IPS-20b (cell line): Measurements from ENCODE around the gene GOLGA6L2.
"Not testable (repeated sequence)": the region's sequence is repeated elsewhere in the genome, so short reads cannot be mapped to it uniquely, and the experiment has no call there.

ENCODE experiments used
- H3K27ac ChIP-seq: one replicate; pipeline ENCODE4 v1.5.1; 2013; ENCODE audit warnings: low read length
- H3K27me3 ChIP-seq: 2 replicates; pipeline ENCODE4 v1.6.1; 2013; ENCODE audit warnings: mild to moderate bottlenecking, low read length, inconsistent platforms; ENCODE audit not compliant: insufficient read depth
- H3K36me3 ChIP-seq: 2 replicates; pipeline ENCODE4 v1.6.1; 2013; ENCODE audit warnings: low read depth, mild to moderate bottlenecking, inconsistent platforms, low read length, moderate library complexity; ENCODE audit not compliant: insufficient read depth
- H3K4me1 ChIP-seq: 2 replicates; pipeline ENCODE4 v1.6.1; 2013; ENCODE audit warnings: mild to moderate bottlenecking, control low read depth, inconsistent platforms, low read length, moderate library complexity; ENCODE audit not compliant: insufficient read depth
- H3K4me3 ChIP-seq: 2 replicates; pipeline ENCODE4 v1.5.1; 2013; ENCODE audit warnings: mild to moderate bottlenecking, low read length, inconsistent platforms
- H3K9ac ChIP-seq: 2 replicates; pipeline ENCODE4 v1.6.1; 2013; ENCODE audit warnings: low read depth, mild to moderate bottlenecking, inconsistent platforms, low read length, moderate library complexity
- H3K9me3 ChIP-seq: 2 replicates; pipeline ENCODE4 v1.6.1; 2013; ENCODE audit warnings: mild to moderate bottlenecking, low read depth, low read length, inconsistent platforms; ENCODE audit not compliant: insufficient read depth

Gene GOLGA6L2

GRCh38 chr15:23422946-23423708 is 23.9 kb downstream of the GOLGA6L2 start:
- Histone ChIP-seq H3K4me1 (no peaks in the 10 kb centered on the region), H3K9me3 (no peaks in the 10 kb centered on the region), H3K9ac (no peak overlapping the region), H3K36me3 (no peaks in the 10 kb centered on the region), H3K27me3 (no peaks in the 10 kb centered on the region), H3K27ac (no peak overlapping the region), H3K4me3 (no peak overlapping the region)

- Histone ChIP-seq H3K27me3 (no peaks in the 10 kb centered on the region), H3K9ac (no peak overlapping the region), H3K36me3 (no peaks in the 10 kb centered on the region), H3K27ac (no peak overlapping the region), H3K4me3 (no peak overlapping the region), H3K4me1 (no peaks in the 10 kb centered on the region), H3K9me3 (no peaks in the 10 kb centered on the region)
These were observed 24.7 kb downstream of the GOLGA6L2 start for GRCh38 chr15:23422099-23422945.

- H3K4me1 ChIP-seq = no peaks in the 10 kb centered on the region
- no peaks in the 10 kb centered on the region for H3K27me3 ChIP-seq
- no peaks in the 10 kb centered on the region for H3K9me3 ChIP-seq
- H3K4me3 ChIP-seq = no peak overlapping the region
- H3K36me3 ChIP-seq = no peaks in the 10 kb centered on the region
- no peak overlapping the region for H3K27ac ChIP-seq
- no peak overlapping the region for H3K9ac ChIP-seq
These were observed 26.1 kb downstream of the GOLGA6L2 start for GRCh38 chr15:23420806-23421575.

GRCh38 chr15:23416349-23417276 is 30.4 kb downstream of the GOLGA6L2 start:
- Histone ChIP-seq H3K9ac (no peak overlapping the region), H3K36me3 (no peaks in the 10 kb centered on the region), H3K9me3 (no peaks in the 10 kb centered on the region), H3K4me1 (no peaks in the 10 kb centered on the region), H3K27me3 (no peaks in the 10 kb centered on the region), H3K4me3 (no peak overlapping the region), H3K27ac (no peak overlapping the region)

GRCh38 chr15:23415866-23416265 is 31.2 kb downstream of the GOLGA6L2 start:
- H3K27me3 ChIP-seq, H3K36me3 ChIP-seq, H3K9me3 ChIP-seq, H3K4me3 ChIP-seq, H3K9ac ChIP-seq, H3K27ac ChIP-seq, H3K4me1 ChIP-seq: not testable (repeated sequence)

- no peaks in the 10 kb centered on the region for H3K27me3 ChIP-seq
- no peaks in the 10 kb centered on the region for H3K4me1 ChIP-seq
- no peak overlapping the region for H3K27ac ChIP-seq
- no peak overlapping the region for H3K4me3 ChIP-seq
- H3K9ac ChIP-seq = no peak overlapping the region
- H3K36me3 ChIP-seq = no peaks in the 10 kb centered on the region
- H3K9me3 ChIP-seq = no peaks in the 10 kb centered on the region
These were observed 31.6 kb downstream of the GOLGA6L2 start for GRCh38 chr15:23415321-23415865.

- H3K9me3 ChIP-seq, H3K9ac ChIP-seq, H3K4me3 ChIP-seq: not testable (repeated sequence)
These were observed 34.0 kb downstream of the GOLGA6L2 start for GRCh38 chr15:23412881-23413600.

GRCh38 chr15:23411841-23412240 is 35.2 kb downstream of the GOLGA6L2 start:
- Histone ChIP-seq H3K36me3 (no peaks in the 10 kb centered on the region), H3K27ac (no peak overlapping the region), H3K4me1 (no peaks in the 10 kb centered on the region), H3K9me3 (no peaks in the 10 kb centered on the region), H3K4me3 (no peak overlapping the region), H3K9ac (no peak overlapping the region), H3K27me3 (no peaks in the 10 kb centered on the region)

More at GRCh38 chr15:23412881-23413600, 34.0 kb downstream of the GOLGA6L2 start:
- H3K36me3 ChIP-seq, H3K4me1 ChIP-seq, H3K27ac ChIP-seq, H3K27me3 ChIP-seq: not testable (repeated sequence)

GRCh38 chr15:23403550-23403949 is 43.5 kb downstream of the GOLGA6L2 start:
- no peak overlapping the region for H3K27ac ChIP-seq

GRCh38 chr15:23402544-23402943 is 44.5 kb downstream of the GOLGA6L2 start:
- Histone ChIP-seq H3K36me3 (no peaks in the 10 kb centered on the region), H3K9me3 (no peaks in the 10 kb centered on the region), H3K27me3 (no peaks in the 10 kb centered on the region), H3K4me1 (no peaks in the 10 kb centered on the region), H3K4me3 (no peak overlapping the region), H3K27ac (no peak overlapping the region), H3K9ac (no peak overlapping the region)

More at GRCh38 chr15:23403550-23403949, 43.5 kb downstream of the GOLGA6L2 start:
- H3K4me3 ChIP-seq = no peak overlapping the region
- H3K4me1 ChIP-seq = no peaks in the 10 kb centered on the region
- H3K9me3 ChIP-seq = no peaks in the 10 kb centered on the region
- H3K27me3 ChIP-seq = no peaks in the 10 kb centered on the region
- H3K36me3 ChIP-seq = no peaks in the 10 kb centered on the region
- H3K9ac ChIP-seq = no peak overlapping the region
